Endothelial cell (in vitro differentiated cells): ENCODE results near the gene WFDC6. TPM values are rescaled to one million over a fixed set of nuclear protein-coding genes. Genes with fewer than 3 reads are reported as not detected.

Experiments used
- DNase-seq: peaks from one replicate; pipeline ENCODE4 v3.0.0; 2021; ENCODE audit warnings: low spot score
- H3K27ac Mint-ChIP-seq: one replicate; pipeline ENCODE4 v1.8.0; 2021; ENCODE audit warnings: mixed read lengths, inconsistent platforms; ENCODE audit not compliant: unreplicated experiment
- H3K27me3 Mint-ChIP-seq: one replicate; pipeline ENCODE4 v1.8.0; 2021; ENCODE audit warnings: mild to moderate bottlenecking, moderate library complexity, mixed read lengths, inconsistent platforms; ENCODE audit not compliant: unreplicated experiment
- H3K36me3 Mint-ChIP-seq: one replicate; pipeline ENCODE4 v1.8.0; 2021; ENCODE audit warnings: mild to moderate bottlenecking, low read depth, mixed read lengths, inconsistent platforms; ENCODE audit not compliant: unreplicated experiment
- H3K4me1 Mint-ChIP-seq: one replicate; pipeline ENCODE4 v1.8.0; 2021; ENCODE audit warnings: mild to moderate bottlenecking, mixed read lengths, inconsistent platforms; ENCODE audit not compliant: unreplicated experiment
- H3K4me3 Mint-ChIP-seq: one replicate; pipeline ENCODE4 v1.8.0; 2021; ENCODE audit warnings: mild to moderate bottlenecking, mixed read lengths, inconsistent platforms; ENCODE audit not compliant: unreplicated experiment
- H3K9me3 Mint-ChIP-seq: one replicate; pipeline ENCODE4 v1.8.0; 2021; ENCODE audit warnings: mixed read lengths, inconsistent platforms; ENCODE audit not compliant: unreplicated experiment
- total RNA-seq: library from RNA; stranded (reverse); fragmentation: NEBNext Ultra II Directional; extraction: Animal tissue kit (Norgen Biotek cat#: 25700); gene quantifications from one replicate; pipeline ENCODE4 v1.2.1, GENCODE V29; 2021; ENCODE audit not compliant: unreplicated experiment
- TF ChIP-seq, protein P1 (sequence below): fragments of 200-600 bp; sonication (generic); IDR thresholded peaks from one replicate; pipeline ENCODE4 v1.5.0; 2021; ENCODE audit warnings: antibody characterized with exemption; ENCODE audit not compliant: unreplicated experiment

WFDC6 gene
- total RNA-seq, 1 donor from 2014 or later: not detected

DNA sequence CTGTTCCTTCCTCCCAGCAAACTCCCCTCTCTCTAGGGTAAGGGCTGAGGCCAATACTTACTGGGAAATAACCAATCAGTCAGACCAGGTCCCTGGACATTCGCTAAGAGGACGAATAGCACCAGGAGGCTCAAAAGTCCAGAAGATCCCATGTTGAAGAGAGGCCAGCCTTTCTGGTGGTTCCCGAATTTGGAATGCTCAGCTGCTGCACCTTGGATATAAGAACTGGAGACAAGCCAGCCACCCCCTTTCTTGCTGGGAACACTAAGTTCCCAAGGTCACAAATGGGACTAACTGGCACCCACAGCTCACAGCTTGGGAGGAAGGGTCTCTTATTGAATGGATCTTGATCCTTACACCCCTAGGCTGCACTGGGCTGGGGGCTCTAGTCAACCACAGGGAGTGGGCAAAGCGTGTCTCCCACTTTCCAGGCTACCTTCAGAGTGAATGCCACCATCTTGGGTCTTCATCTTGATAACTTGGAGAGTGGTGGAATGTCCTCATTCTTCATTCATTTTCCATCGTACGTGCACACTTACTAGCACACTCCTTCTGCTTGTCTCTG lies 8.0 kb upstream of the WFDC6 start, which contains the start of gene EPPIN:
Gene EPPIN (minus strand): TSS at position 196 of the 565 bp plus-strand sequence. CDS start 44 bp downstream, at position 152.
- H3K4me3 Mint-ChIP-seq: no peak within 1 kb of the TSS
- peaks cover 4% of the 10 kb centered on the region for H3K27me3 Mint-ChIP-seq
- TF ChIP-seq, protein P1, sequence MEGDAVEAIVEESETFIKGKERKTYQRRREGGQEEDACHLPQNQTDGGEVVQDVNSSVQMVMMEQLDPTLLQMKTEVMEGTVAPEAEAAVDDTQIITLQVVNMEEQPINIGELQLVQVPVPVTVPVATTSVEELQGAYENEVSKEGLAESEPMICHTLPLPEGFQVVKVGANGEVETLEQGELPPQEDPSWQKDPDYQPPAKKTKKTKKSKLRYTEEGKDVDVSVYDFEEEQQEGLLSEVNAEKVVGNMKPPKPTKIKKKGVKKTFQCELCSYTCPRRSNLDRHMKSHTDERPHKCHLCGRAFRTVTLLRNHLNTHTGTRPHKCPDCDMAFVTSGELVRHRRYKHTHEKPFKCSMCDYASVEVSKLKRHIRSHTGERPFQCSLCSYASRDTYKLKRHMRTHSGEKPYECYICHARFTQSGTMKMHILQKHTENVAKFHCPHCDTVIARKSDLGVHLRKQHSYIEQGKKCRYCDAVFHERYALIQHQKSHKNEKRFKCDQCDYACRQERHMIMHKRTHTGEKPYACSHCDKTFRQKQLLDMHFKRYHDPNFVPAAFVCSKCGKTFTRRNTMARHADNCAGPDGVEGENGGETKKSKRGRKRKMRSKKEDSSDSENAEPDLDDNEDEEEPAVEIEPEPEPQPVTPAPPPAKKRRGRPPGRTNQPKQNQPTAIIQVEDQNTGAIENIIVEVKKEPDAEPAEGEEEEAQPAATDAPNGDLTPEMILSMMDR: no peak
- no peaks in the 10 kb centered on the region for H3K9me3 Mint-ChIP-seq
- H3K27ac Mint-ChIP-seq: no peak within 1 kb of the TSS
- no peaks in the 10 kb centered on the region for H3K36me3 Mint-ChIP-seq
- no peak for DNase-seq
- no peaks in the 10 kb centered on the region for H3K4me1 Mint-ChIP-seq

DNA sequence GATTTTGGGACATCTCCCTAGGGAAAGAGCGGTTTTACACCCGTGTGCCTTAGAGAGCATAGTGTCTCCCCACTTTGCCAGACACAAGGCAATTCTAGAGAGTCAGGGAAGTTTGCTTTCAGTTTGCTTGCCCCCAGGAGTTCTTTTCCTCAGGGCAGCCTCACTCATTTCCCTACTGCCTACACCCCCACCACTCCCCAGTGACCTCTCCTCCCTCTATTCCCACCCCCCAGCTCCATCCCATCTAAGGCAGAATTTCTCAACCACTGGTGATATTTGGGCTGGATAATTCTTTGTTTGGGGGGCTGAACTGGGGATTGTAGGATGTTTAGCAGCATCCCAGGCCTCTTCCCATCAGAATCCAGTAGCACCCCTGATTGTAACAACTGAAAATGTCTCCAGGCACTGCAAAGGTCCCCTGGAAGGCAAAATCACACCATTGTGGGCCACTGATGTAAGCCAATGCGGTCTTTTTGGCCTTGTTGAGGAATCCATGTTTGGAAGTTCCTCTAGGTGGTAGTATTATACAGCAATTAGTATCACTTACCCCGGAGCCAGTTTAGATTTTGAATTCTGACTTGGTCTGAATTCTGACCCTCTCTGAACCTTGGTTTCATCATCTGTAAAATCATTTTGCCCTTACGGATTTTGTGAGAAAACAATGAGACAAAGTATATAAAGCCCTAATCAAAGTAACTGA lies 6.6 kb upstream of the WFDC6 start:
- TF ChIP-seq, protein P1: peak; percentile 34
- no peak overlapping the region for H3K4me3 Mint-ChIP-seq
- no peak for DNase-seq
- H3K4me1 Mint-ChIP-seq: no peaks in the 10 kb centered on the region
- peaks cover 4% of the 10 kb centered on the region for H3K27me3 Mint-ChIP-seq
- H3K36me3 Mint-ChIP-seq: no peaks in the 10 kb centered on the region
- H3K27ac Mint-ChIP-seq: no peak overlapping the region
- no peaks in the 10 kb centered on the region for H3K9me3 Mint-ChIP-seq

DNA sequence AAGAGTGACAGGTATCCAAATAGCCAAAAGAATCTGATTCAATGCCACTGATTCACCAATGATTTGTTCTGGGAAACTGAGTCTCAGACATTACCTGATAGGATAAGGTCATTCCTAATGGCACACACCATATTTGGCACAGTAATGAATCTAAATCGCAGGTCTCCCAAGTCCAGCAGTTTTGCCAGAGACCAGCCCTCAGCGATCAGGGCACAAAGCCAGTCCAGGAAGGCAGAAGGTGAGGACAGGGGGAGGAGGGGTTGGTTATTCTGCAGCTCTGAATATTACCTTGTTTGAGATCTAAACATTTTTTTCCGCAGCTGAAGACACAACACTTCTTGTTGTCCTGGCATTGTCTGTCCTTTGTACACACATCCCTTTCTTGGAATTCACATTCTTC lies 6.1 kb upstream of the WFDC6 start:
- TF ChIP-seq, protein P1: no peak
- H3K27ac Mint-ChIP-seq: no peak overlapping the region
- no peaks in the 10 kb centered on the region for H3K4me1 Mint-ChIP-seq
- no peak overlapping the region for H3K4me3 Mint-ChIP-seq
- DNase-seq: no peak
- H3K27me3 Mint-ChIP-seq: peaks cover 4% of the 10 kb centered on the region
- H3K36me3 Mint-ChIP-seq: no peaks in the 10 kb centered on the region
- no peaks in the 10 kb centered on the region for H3K9me3 Mint-ChIP-seq

DNA sequence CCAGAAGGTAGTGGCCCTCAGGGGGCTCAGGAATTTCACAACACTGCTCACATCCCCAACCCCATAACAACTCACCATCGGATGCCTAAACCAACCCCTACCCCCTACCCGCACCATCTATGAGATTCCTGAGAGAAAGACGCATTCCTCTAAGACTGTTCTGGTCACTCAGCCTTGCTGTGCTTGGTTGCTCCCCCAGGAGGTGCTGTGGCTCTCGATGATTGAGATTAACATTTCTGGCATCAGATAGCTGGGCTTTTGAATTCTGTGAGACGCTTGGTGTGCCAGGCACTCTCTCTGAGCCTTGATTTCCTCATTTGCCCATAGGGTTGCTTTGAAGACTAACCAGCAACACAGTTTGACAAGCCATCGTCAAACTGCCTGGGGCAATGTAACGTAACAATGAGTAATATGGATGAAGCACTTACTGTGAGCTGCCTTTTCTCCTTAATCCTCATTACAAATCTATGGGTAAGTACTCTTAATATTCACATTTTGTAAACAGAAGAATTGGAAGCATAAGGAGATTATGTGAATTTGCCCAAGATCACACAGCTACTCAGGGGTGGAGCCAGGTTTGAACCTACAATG lies 978 bp downstream of the WFDC6 start:
- H3K9me3 Mint-ChIP-seq: no peaks in the 10 kb centered on the region

More for the DNA sequence above, 978 bp downstream of the WFDC6 start:
- DNase-seq: no peak
- TF ChIP-seq, protein P1: no peak
- H3K36me3 Mint-ChIP-seq: no peaks in the 10 kb centered on the region
- H3K27me3 Mint-ChIP-seq: no peaks in the 10 kb centered on the region
- no peaks in the 10 kb centered on the region for H3K4me1 Mint-ChIP-seq
- no peak overlapping the region for H3K4me3 Mint-ChIP-seq
- no peak overlapping the region for H3K27ac Mint-ChIP-seq
